K562 (cell line): ENCODE data around the gene NKIRAS2. TPM values are rescaled to one million over a fixed set of nuclear protein-coding genes. Genes with fewer than 3 reads are reported as not detected.

ENCODE experiments used
- ATAC-seq: fragments of 200-7000 bp; cut with Tn5 transposase; 3 replicates; pipeline ENCODE4 v1.9.1; 2020; ENCODE audit warnings: moderate library complexity
- BruUV-seq: library from RNA; stranded (reverse); fragments of 400-500 nt; replicated peaks from 2 replicates; lab custom pipeline; 2021; lab: Mats Ljungman, UMichigan
- CTCF ChIA-PET: fragments of 300-600 bp; formaldehyde crosslinking; extraction: SDS; loops from one replicate; lab custom pipeline; 2021; ENCODE audit warnings: low intra/inter-chr PET ratio; lab: Yijun Ruan, JAX
- POLR2A ChIA-PET: fragments of 300-600, 350-650 bp; sonication (Branson Sonifier 250); formaldehyde crosslinking; extraction: SDS; loops from one replicate; lab custom pipeline; 2021; ENCODE audit warnings: antibody characterized with exemption, inconsistent platforms; lab: Yijun Ruan, JAX
- DNase-seq, 4 experiments: peaks; one replicate each; pipeline versions ENCODE4 v3.0.0 to v3.0.0-alpha.2; 2011 to 2018; ENCODE audit warnings: low spot score in 3 of 4, mixed read lengths in 3 of 4; ENCODE audit errors: extremely low read depth in 1 of 4
- FAIRE-seq: peaks from 2 replicates; lab custom pipeline; 2011; peaks lifted over from hg19 to GRCh38; lab: Jason Lieb, UNC
- H2AFZ ChIP-seq: 2 replicates; pipeline ENCODE4 v1.6.0; 2011; ENCODE audit warnings: low read depth, low read length, control low read depth, inconsistent platforms
- H3K27ac ChIP-seq: fragments of 200-600 bp; 3 replicates; pipeline ENCODE4 v1.8.0; 2011; ENCODE audit warnings: low read depth, mild to moderate bottlenecking, control low read depth, inconsistent platforms, low read length, moderate library complexity, mixed read lengths; ENCODE audit errors: extremely low read depth
- H3K27me3 ChIP-seq, 2 experiments: fragments of 300-600 bp in 1 of 2; 2 replicates in 1 of 2; 3 replicates in 1 of 2; pipeline versions ENCODE4 v1.6.0 to v1.8.0; 2011; ENCODE audit warnings: inconsistent platforms in 2 of 2, low read length in 2 of 2, mild to moderate bottlenecking in 1 of 2, mixed read lengths in 1 of 2, moderate library complexity in 1 of 2; ENCODE audit not compliant: control insufficient read depth in 2 of 2, insufficient read depth in 2 of 2
- H3K36me3 ChIP-seq: fragments of 300-600 bp; 3 replicates; pipeline ENCODE4 v1.8.0; 2011; ENCODE audit warnings: mild to moderate bottlenecking, low read length, inconsistent platforms; ENCODE audit not compliant: control insufficient read depth, insufficient read depth
- H3K4me1 ChIP-seq, 2 experiments: fragments of 200-600 bp in 1 of 2; replicated peaks in 1 of 2; 2 replicates in 1 of 2; 3 replicates in 1 of 2; pipeline versions ENCODE4 v1.5.1 to v1.8.0; 2011; ENCODE audit warnings: inconsistent platforms in 2 of 2, low read length in 2 of 2, mild to moderate bottlenecking in 1 of 2, mixed read lengths in 1 of 2, moderate library complexity in 1 of 2; ENCODE audit not compliant: control insufficient read depth in 2 of 2, insufficient read depth in 2 of 2
- H3K4me2 ChIP-seq: 2 replicates; pipeline ENCODE4 v1.6.1; 2011; ENCODE audit warnings: low read length, control low read depth, inconsistent platforms, mixed read lengths; ENCODE audit not compliant: insufficient read depth
- H3K4me3 ChIP-seq: fragments of 200-600 bp; sonication (generic), shearing (Covaris generic); 2 replicates; pipeline ENCODE4 v1.5.1; 2016; ENCODE audit warnings: control low read depth, inconsistent platforms
- H3K79me2 ChIP-seq: fragments of 200-600 bp; 3 replicates; pipeline ENCODE4 v1.8.0; 2011; ENCODE audit warnings: low read length, inconsistent platforms; ENCODE audit not compliant: control insufficient read depth, insufficient read depth
- H3K9ac ChIP-seq, 2 experiments: 2 replicates each; pipeline versions ENCODE4 v1.6.0 to v1.6.1; 2011; ENCODE audit warnings: low read depth in 2 of 2, low read length in 2 of 2, control low read depth in 1 of 2, inconsistent platforms in 1 of 2, mild to moderate bottlenecking in 1 of 2, mixed read lengths in 1 of 2; ENCODE audit not compliant: insufficient read depth in 1 of 2
- H3K9me1 ChIP-seq: one replicate; pipeline ENCODE4 v1.6.0; 2011; ENCODE audit warnings: inconsistent platforms, mild to moderate bottlenecking, low read length, moderate library complexity; ENCODE audit not compliant: control insufficient read depth, insufficient read depth
- H3K9me3 ChIP-seq: replicated peaks from 2 replicates; pipeline ENCODE4 v1.5.1; 2011; ENCODE audit warnings: low read depth, low read length, inconsistent platforms; ENCODE audit not compliant: control insufficient read depth, insufficient read depth
- H4K20me1 ChIP-seq: replicated peaks from 2 replicates; pipeline ENCODE4 v1.6.1; 2011; ENCODE audit warnings: low read length, inconsistent platforms, mixed read lengths; ENCODE audit not compliant: control insufficient read depth, insufficient read depth
- CEBPZ ChIP-seq: fragments of 150-350 bp; IDR thresholded peaks from 2 replicates; pipeline ENCODE4 v1.6.1; 2014; ENCODE audit warnings: low read depth, mild to moderate bottlenecking, low read length, borderline replicate concordance
- DDX20 ChIP-seq: fragments of 450-650 bp; IDR thresholded peaks from 2 replicates; pipeline ENCODE4 v1.6.1; 2016; ENCODE audit warnings: missing genetic modification characterization, low read depth, mild to moderate bottlenecking, missing compliant biosample characterization, moderate library complexity
- E2F6 ChIP-seq, 2 experiments: IDR thresholded peaks; 2 replicates each; pipeline ENCODE4 v1.6.1; 2011; ENCODE audit warnings: borderline replicate concordance in 1 of 2, control low read depth in 1 of 2, low read depth in 1 of 2, low read length in 1 of 2, mild to moderate bottlenecking in 1 of 2, mixed read lengths in 1 of 2, moderate library complexity in 1 of 2; ENCODE audit not compliant: insufficient read depth in 1 of 2, insufficient read length in 1 of 2, poor library complexity in 1 of 2, severe bottlenecking in 1 of 2; ENCODE audit errors: extremely low read depth in 1 of 2
- GABPB2 ChIP-seq: fragments of 250-450 bp; sonication (Bioruptor Pico); conservative IDR thresholded peaks from 2 replicates; pipeline ENCODE4 v1.5.1; 2021; ENCODE audit warnings: mild to moderate bottlenecking
- MYNN ChIP-seq, 2 experiments: sonication (generic); formaldehyde crosslinking in 1 of 2; IDR thresholded peaks; 2 replicates each; pipeline versions ENCODE4 v1.5.0 to v1.6.1; 2016 to 2020; ENCODE audit warnings: antibody characterized with exemption in 1 of 2, missing genetic modification reagents in 1 of 2
- NBN ChIP-seq: fragments of 450-650 bp; IDR thresholded peaks from 2 replicates; pipeline ENCODE4 v1.6.1; 2016; ENCODE audit warnings: low read depth, mild to moderate bottlenecking
- NCOA1 ChIP-seq: fragments of 450-650 bp; IDR thresholded peaks from 2 replicates; pipeline ENCODE4 v1.6.1; 2016; ENCODE audit warnings: low read depth
- NCOR1 ChIP-seq: fragments of 450-650 bp; IDR thresholded peaks from 2 replicates; pipeline ENCODE4 v1.6.1; 2016; ENCODE audit warnings: mild to moderate bottlenecking, moderate library complexity
- PREB ChIP-seq: sonication (generic); formaldehyde crosslinking; IDR thresholded peaks from 2 replicates; pipeline ENCODE4 v1.8.1; 2023; ENCODE audit warnings: mild to moderate bottlenecking, missing genetic modification reagents
- RBM14 ChIP-seq: fragments of 200-400 bp; formaldehyde crosslinking; IDR thresholded peaks from 2 replicates; pipeline ENCODE4 v1.6.1; 2018; ENCODE audit warnings: low read depth, mild to moderate bottlenecking, low read length, moderate library complexity, borderline replicate concordance; ENCODE audit not compliant: insufficient read depth
- SLC30A9 ChIP-seq: fragments of 250-450 bp; sonication (Bioruptor Pico); IDR thresholded peaks from 2 replicates; pipeline ENCODE4 v1.8.0; 2022; ENCODE audit warnings: mild to moderate bottlenecking, moderate library complexity
- THRAP3 ChIP-seq: fragments of 450-650 bp; IDR thresholded peaks from 2 replicates; pipeline ENCODE4 v1.6.1; 2016; ENCODE audit warnings: mild to moderate bottlenecking, inconsistent platforms, borderline replicate concordance
- ZNF280A ChIP-seq: fragments of 450-650 bp; IDR thresholded peaks from 2 replicates; pipeline ENCODE4 v1.6.1; 2018; ENCODE audit warnings: mild to moderate bottlenecking, low read depth; ENCODE audit not compliant: partially characterized antibody
- ZNF316 ChIP-seq: fragments of 450-650 bp; IDR thresholded peaks from 2 replicates; pipeline ENCODE4 v1.6.1; 2016
- ZNF696 ChIP-seq: fragments of 250-450 bp; sonication (Bioruptor Pico); conservative IDR thresholded peaks from 2 replicates; pipeline ENCODE4 v1.4.0; 2020; ENCODE audit warnings: mild to moderate bottlenecking, moderate library complexity
- ZNF79 ChIP-seq: fragments of 250-450 bp; sonication (Bioruptor Pico); IDR thresholded peaks from 2 replicates; pipeline ENCODE4 v1.4.0; 2020; ENCODE audit warnings: low read depth, mild to moderate bottlenecking, moderate library complexity
- WGBS: fragments of 100-300 bp; shearing (Covaris generic); methylation state at CpG from one replicate; pipeline ENCODE4 v1.1.6; 2016; ENCODE audit warnings: low coverage, mixed read lengths; ENCODE audit not compliant: insufficient coverage; ENCODE audit errors: missing lambda C conversion rate; 5-methylcytosine and 5-hydroxymethylcytosine counted together
- in situ Hi-C: fragments of 300-500 bp; cut with MboI; formaldehyde crosslinking; loops from 4 replicates; pipeline ENCODE4 v1.15.0; 2018; ENCODE audit warnings: inconsistent platforms, mixed read lengths
- intact Hi-C: fragments of 100-400 bp; cut with micrococcal nuclease; formaldehyde crosslinking; loops from 2 replicates; pipeline ENCODE4 v1.14.2; 2022
- polyA plus RNA-seq, 8 experiments: library from polyadenylated mRNA; depleted of rRNA in 4 of 8; stranded (reverse) in 5 of 8; unstranded in 3 of 8; fragments of >200 nt; fragmentation: Nextera tagmentation in 2 of 8; fragmentation: Illumina TruSeq in 1 of 8; extraction: Ambion mirVana in 2 of 8; extraction: Trizol in 1 of 8; gene quantifications; 2 replicates each; pipeline versions ENCODE4 v1.2.1 to v1.2.3, GENCODE V29; 2011 to 2014; ENCODE audit warnings: inconsistent platforms in 1 of 8, missing spikeins in 1 of 8
- total RNA-seq, 7 experiments: library from RNA; depleted of rRNA in 6 of 7; stranded (reverse); fragments of >200 nt in 6 of 7; fragmentation: Illumina TruSeq in 2 of 7; extraction: Trizol in 2 of 7; gene quantifications; 2 replicates each; pipeline versions ENCODE4 v1.2.1 to v1.2.3, GENCODE V29; 2011 to 2021; ENCODE audit warnings: low replicate concordance in 1 of 7

NKIRAS2 gene
- total and polyA plus RNA-seq, 9 of the 15 experiments (the other 6 are each of a cell fraction or from before 2014, with no cell fraction given): 10.1 to 65.5 (median 29.8) TPM

GRCh38 chr17:42051645-42052044 lies 31.8 kb downstream of the NKIRAS2 start:
- Histone ChIP-seq H3K79me2 (no peaks in the 10 kb centered on the region), H3K27ac (no peak overlapping the region), H3K9me1 (no peaks in the 10 kb centered on the region), H3K9ac (no peak overlapping the region; a peak in 1 of 4 replicates), H4K20me1 (no peaks in the 10 kb centered on the region), H2AFZ (no peak overlapping the region), H3K36me3 (no peaks in the 10 kb centered on the region), H3K9me3 (no peaks in the 10 kb centered on the region), H3K4me2 (no peak overlapping the region), H3K4me1 (peaks cover 3 to 14% of the 10 kb centered on the region in 2 experiments; a peak in 3 of 5 replicates), H3K27me3 (peaks cover 10 to 53% of the 10 kb centered on the region in 2 experiments; a peak in 4 of 5 replicates), H3K4me3 (no peak overlapping the region)
- in situ Hi-C loops (no loop called here), intact Hi-C loops (no loop called here)
- 45% methylated on average over 7 of the region's 7 CpGs for WGBS
- DNase-seq: no peak
- CTCF ChIA-PET: no interaction called here
- no TSS peak for BruUV-seq
- POLR2A ChIA-PET: interaction anchor here (1.0 to 1.2 kb wide), 2 partner anchors 20 to 35 kb away, joined by 3 to 6 read pairs; partner anchors contain the start of gene DNAJC7
- no peak for FAIRE-seq
- ATAC-seq: no peak
- TF ChIP-seq NCOA1: no peak
- TF ChIP-seq ZNF79 (CRISPR knock-in tag): no peak
- no peak for TF ChIP-seq NBN
- TF ChIP-seq THRAP3: no peak
- TF ChIP-seq CEBPZ: no peak
- TF ChIP-seq ZNF280A: no peak
- TF ChIP-seq ZNF316: no peak
- TF ChIP-seq GABPB2: no peak
- no peak for TF ChIP-seq SLC30A9
- TF ChIP-seq DDX20 (tag): no peak
- TF ChIP-seq ZNF696: no peak
- TF ChIP-seq RBM14: no peak
- no peak for TF ChIP-seq NCOR1
- TF ChIP-seq E2F6 (IDR thresholded peaks at IDR 0.05; ENCODE audit: borderline replicate concordance in 1 of 2, extremely low read depth in 1 of 2, insufficient read depth in 1 of 2, insufficient read length in 1 of 2, low read depth in 1 of 2, low read length in 1 of 2, poor library complexity in 1 of 2, severe bottlenecking in 1 of 2): no peak
- TF ChIP-seq MYNN (IDR thresholded peaks at IDR 0.05): no peak
- TF ChIP-seq MYNN (CRISPR knock-in tag; IDR thresholded peaks at IDR 0.05): no peak
- TF ChIP-seq PREB: no peak
